HEK293 (cell line): ENCODE data around the gene GLRX5.

Experiments
- CTCF ChIA-PET: fragments of 350-600 bp; formaldehyde crosslinking; extraction: SDS; loops from one replicate; lab custom pipeline; 2021; ENCODE audit warnings: antibody characterized with exemption; lab: Yijun Ruan, JAX
- POLR2A ChIA-PET: fragments of 300-600 bp; formaldehyde crosslinking; extraction: SDS; loops from one replicate; lab custom pipeline; 2020; ENCODE audit warnings: antibody characterized with exemption, inconsistent platforms; lab: Yijun Ruan, JAX
- H3K27ac ChIP-seq: fragments of 200-500 bp; sonication (Bioruptor generic); 2 replicates; pipeline ENCODE4 v1.5.1; 2014; ENCODE audit warnings: low read depth, low read length, control low read depth, inconsistent platforms; ENCODE audit errors: extremely low read depth
- H3K36me3 ChIP-seq, 2 experiments: fragments of 200-500 bp in 1 of 2; sonication (Bioruptor generic) in 1 of 2; 1 replicate in 1 of 2; 2 replicates in 1 of 2; pipeline ENCODE4 v1.5.1; 2014 to 2017; ENCODE audit warnings: inconsistent platforms in 2 of 2, low read length in 2 of 2; ENCODE audit not compliant: control insufficient read depth in 2 of 2, insufficient read depth in 1 of 2
- H3K4me1 ChIP-seq: fragments of 200-500 bp; sonication (Bioruptor generic); 2 replicates; pipeline ENCODE4 v1.5.1; 2014; ENCODE audit warnings: mild to moderate bottlenecking, low read length, inconsistent platforms; ENCODE audit not compliant: control insufficient read depth, insufficient read depth
- H3K4me3 ChIP-seq: 2 replicates; pipeline ENCODE4 v1.5.1; 2011; ENCODE audit warnings: low read depth, mild to moderate bottlenecking, control low read depth, low read length, moderate library complexity
- H3K9me3 ChIP-seq: fragments of 200-500 bp; sonication (Bioruptor generic); 2 replicates; pipeline ENCODE4 v1.5.1; 2014; ENCODE audit warnings: low read depth, low read length, inconsistent platforms; ENCODE audit not compliant: control insufficient read depth, insufficient read depth
- EGR2 ChIP-seq: fragments of 450-650 bp; formaldehyde crosslinking; IDR thresholded peaks from 2 replicates; pipeline ENCODE4 v1.5.1; 2016; ENCODE audit warnings: low read depth, missing biosample characterization, missing genetic modification characterization
- KLF1 ChIP-seq: fragments of 450-650 bp; formaldehyde crosslinking; IDR thresholded peaks from 2 replicates; pipeline ENCODE4 v1.5.1; 2016; ENCODE audit warnings: missing biosample characterization, missing genetic modification characterization
- SP2 ChIP-seq: fragments of 450-650 bp; formaldehyde crosslinking; IDR thresholded peaks from 2 replicates; pipeline ENCODE4 v1.5.1; 2016; ENCODE audit warnings: missing biosample characterization, missing genetic modification characterization
- ZNF311 ChIP-seq: fragments of 450-650 bp; formaldehyde crosslinking; IDR thresholded peaks from 2 replicates; pipeline ENCODE4 v1.5.1; 2017; ENCODE audit warnings: missing biosample characterization, missing genetic modification characterization, borderline replicate concordance
- ZNF341 ChIP-seq: fragments of 450-650 bp; formaldehyde crosslinking; IDR thresholded peaks from 2 replicates; pipeline ENCODE4; 2016; ENCODE audit warnings: low read depth, missing biosample characterization, missing genetic modification characterization
- ZNF37A ChIP-seq: fragments of 450-650 bp; IDR thresholded peaks from 2 replicates; pipeline ENCODE4 v1.5.1; 2018; ENCODE audit warnings: missing biosample characterization, missing genetic modification characterization
- ZNF549 ChIP-seq: fragments of 450-650 bp; IDR thresholded peaks from 2 replicates; pipeline ENCODE4 v1.5.1; 2018; ENCODE audit warnings: missing biosample characterization, missing genetic modification characterization, mild to moderate bottlenecking, inconsistent platforms, moderate library complexity
- ZNF626 ChIP-seq: fragments of 450-650 bp; sonication (Bioruptor Pico); formaldehyde crosslinking; IDR thresholded peaks from 2 replicates; pipeline ENCODE4 v1.5.1; 2018; ENCODE audit warnings: missing biosample characterization, missing genetic modification characterization, inconsistent platforms
- ZNF645 ChIP-seq: fragments of 450-650 bp; formaldehyde crosslinking; IDR thresholded peaks from 2 replicates; pipeline ENCODE4; 2016; ENCODE audit warnings: missing biosample characterization, missing genetic modification characterization
- ZNF791 ChIP-seq: fragments of 450-650 bp; formaldehyde crosslinking; IDR thresholded peaks from 2 replicates; pipeline ENCODE4 v1.5.1; 2016; ENCODE audit warnings: missing biosample characterization, missing genetic modification characterization
- ZSCAN16 ChIP-seq: fragments of 450-650 bp; formaldehyde crosslinking; IDR thresholded peaks from 2 replicates; pipeline ENCODE4 v1.5.1; 2016; ENCODE audit warnings: missing biosample characterization, missing genetic modification characterization
- ZXDB ChIP-seq: fragments of 450-650 bp; formaldehyde crosslinking; IDR thresholded peaks from 2 replicates; pipeline ENCODE4 v1.5.1; 2016; ENCODE audit warnings: missing biosample characterization, missing genetic modification characterization
- TF ChIP-seq, protein P1 (sequence below): fragments of 450-650 bp; formaldehyde crosslinking; IDR thresholded peaks from 2 replicates; pipeline ENCODE4 v1.5.1; 2016; ENCODE audit warnings: missing biosample characterization, missing genetic modification characterization
- TF ChIP-seq, protein P2 (sequence below): fragments of 450-650 bp; formaldehyde crosslinking; IDR thresholded peaks from 2 replicates; pipeline ENCODE4 v1.5.1; 2016; ENCODE audit warnings: missing biosample characterization, missing genetic modification characterization

GLRX5 gene

GRCh38 chr14:95489214-95490137 lies 45.4 kb upstream of the GLRX5 start (continued):
- TF ChIP-seq, protein P1, sequence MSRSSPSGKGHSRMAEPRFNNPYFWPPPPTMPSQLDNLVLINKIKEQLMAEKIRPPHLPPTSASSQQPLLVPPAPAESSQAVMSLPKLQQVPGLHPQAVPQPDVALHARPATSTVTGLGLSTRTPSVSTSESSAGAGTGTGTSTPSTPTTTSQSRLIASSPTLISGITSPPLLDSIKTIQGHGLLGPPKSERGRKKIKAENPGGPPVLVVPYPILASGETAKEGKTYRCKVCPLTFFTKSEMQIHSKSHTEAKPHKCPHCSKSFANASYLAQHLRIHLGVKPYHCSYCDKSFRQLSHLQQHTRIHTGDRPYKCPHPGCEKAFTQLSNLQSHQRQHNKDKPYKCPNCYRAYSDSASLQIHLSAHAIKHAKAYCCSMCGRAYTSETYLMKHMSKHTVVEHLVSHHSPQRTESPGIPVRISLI = no peak
- TF ChIP-seq ZNF37A (tag by site-specific recombination) = no peak
- TF ChIP-seq SP2 = no peak
- no peak for TF ChIP-seq ZSCAN16 (tag by site-specific recombination)
- no peak for TF ChIP-seq EGR2
- no peak for TF ChIP-seq ZNF645 (tag by site-specific recombination)
- TF ChIP-seq ZNF626 (tag by site-specific recombination) = no peak
- TF ChIP-seq ZXDB = no peak
- no peak for TF ChIP-seq ZNF311 (tag by site-specific recombination)

- ChIA-PET POLR2A (no interaction called here), CTCF (interaction anchor here (0.5 to 1.2 kb wide), 3 partner anchors 23 to 46 kb away, joined by 3 to 4 read pairs (median 4); no protein-coding TSS in a partner anchor)
- H3K27ac ChIP-seq = no peak overlapping the region
- H3K4me3 ChIP-seq = no peak overlapping the region
- no peaks in the 10 kb centered on the region for H3K9me3 ChIP-seq
- no peaks in the 10 kb centered on the region for H3K36me3 ChIP-seq
- no peak for TF ChIP-seq ZNF549 (tag by site-specific recombination)
- no peaks in the 10 kb centered on the region for H3K4me1 ChIP-seq
These were observed 44.7 kb upstream of the GLRX5 start for GRCh38 chr14:95490138-95490509.

DNA sequence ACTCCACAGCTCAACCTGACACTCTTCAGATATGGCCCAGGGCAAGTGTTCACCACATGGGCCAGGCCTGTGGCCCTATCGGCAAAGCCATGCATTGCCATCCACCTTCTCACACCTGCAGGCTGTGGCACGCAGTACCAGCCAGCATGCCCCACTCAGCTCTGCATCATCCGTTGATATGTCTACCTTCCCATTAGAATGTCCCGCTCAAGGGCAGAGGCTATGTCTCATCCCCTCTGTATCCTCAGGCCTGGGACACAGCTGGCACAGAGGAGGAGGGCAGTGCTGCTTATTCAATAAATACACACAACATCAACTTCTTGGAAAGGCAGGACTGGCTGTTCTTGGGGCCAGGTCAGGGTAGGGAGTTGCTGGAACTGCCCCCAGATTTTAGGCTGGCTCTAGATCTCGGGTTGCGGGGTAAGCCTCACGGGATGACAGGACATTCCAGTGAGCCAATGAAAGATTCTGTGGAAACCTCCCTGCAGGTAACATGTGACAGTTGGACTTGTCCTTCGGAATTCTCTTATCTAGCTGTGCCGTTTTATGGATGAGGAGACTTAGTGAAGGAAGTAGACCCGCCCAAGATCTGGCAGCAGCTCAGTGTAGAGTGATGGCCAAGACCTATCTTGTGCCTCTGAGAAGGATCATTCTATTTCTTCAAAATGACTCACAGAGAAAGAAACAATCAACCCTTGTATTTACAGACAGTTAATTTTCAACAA lies 44.0 kb upstream of the GLRX5 start:
- Histone ChIP-seq H3K4me3 (no peak overlapping the region), H3K27ac (no peak overlapping the region), H3K36me3 (no peaks in the 10 kb centered on the region)
- POLR2A ChIA-PET = no interaction called here
- CTCF ChIA-PET = interaction anchor here (0.5 to 0.7 kb wide), 3 partner anchors 22 to 761 kb away, joined by 4 read pairs; no protein-coding TSS in a partner anchor
- TF ChIP-seq, protein P2, sequence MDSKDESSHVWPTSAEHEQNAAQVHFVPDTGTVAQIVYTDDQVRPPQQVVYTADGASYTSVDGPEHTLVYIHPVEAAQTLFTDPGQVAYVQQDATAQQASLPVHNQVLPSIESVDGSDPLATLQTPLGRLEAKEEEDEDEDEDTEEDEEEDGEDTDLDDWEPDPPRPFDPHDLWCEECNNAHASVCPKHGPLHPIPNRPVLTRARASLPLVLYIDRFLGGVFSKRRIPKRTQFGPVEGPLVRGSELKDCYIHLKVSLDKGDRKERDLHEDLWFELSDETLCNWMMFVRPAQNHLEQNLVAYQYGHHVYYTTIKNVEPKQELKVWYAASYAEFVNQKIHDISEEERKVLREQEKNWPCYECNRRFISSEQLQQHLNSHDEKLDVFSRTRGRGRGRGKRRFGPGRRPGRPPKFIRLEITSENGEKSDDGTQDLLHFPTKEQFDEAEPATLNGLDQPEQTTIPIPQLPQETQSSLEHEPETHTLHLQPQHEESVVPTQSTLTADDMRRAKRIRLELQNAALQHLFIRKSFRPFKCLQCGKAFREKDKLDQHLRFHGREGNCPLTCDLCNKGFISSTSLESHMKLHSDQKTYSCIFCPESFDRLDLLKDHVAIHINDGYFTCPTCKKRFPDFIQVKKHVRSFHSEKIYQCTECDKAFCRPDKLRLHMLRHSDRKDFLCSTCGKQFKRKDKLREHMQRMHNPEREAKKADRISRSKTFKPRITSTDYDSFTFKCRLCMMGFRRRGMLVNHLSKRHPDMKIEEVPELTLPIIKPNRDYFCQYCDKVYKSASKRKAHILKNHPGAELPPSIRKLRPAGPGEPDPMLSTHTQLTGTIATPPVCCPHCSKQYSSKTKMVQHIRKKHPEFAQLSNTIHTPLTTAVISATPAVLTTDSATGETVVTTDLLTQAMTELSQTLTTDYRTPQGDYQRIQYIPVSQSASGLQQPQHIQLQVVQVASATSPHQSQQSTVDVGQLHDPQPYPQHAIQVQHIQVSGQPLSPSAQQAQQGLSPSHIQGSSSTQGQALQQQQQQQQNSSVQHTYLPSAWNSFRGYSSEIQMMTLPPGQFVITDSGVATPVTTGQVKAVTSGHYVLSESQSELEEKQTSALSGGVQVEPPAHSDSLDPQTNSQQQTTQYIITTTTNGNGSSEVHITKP (tag by site-specific recombination) = no peak
- no peak for TF ChIP-seq ZNF791
- peak; percentile 49; the same call in 1 of the 2 replicates for TF ChIP-seq ZNF341 (tag by site-specific recombination)
- peak; percentile 56 for TF ChIP-seq KLF1 (tag by site-specific recombination)
- TF ChIP-seq, all 188 proteins: peak for 2
- Histone ChIP-seq H3K4me1 (no peaks in the 10 kb centered on the region), H3K9me3 (no peaks in the 10 kb centered on the region)
